ENCODE measurements around the gene DDR2. TPM values are rescaled to one million over a fixed set of nuclear protein-coding genes. Genes with fewer than 3 reads are reported as not detected.

Gene DDR2
- total RNA-seq, 4 donors from 2014 or later = 165 to 241 (median 199) TPM

DNA sequence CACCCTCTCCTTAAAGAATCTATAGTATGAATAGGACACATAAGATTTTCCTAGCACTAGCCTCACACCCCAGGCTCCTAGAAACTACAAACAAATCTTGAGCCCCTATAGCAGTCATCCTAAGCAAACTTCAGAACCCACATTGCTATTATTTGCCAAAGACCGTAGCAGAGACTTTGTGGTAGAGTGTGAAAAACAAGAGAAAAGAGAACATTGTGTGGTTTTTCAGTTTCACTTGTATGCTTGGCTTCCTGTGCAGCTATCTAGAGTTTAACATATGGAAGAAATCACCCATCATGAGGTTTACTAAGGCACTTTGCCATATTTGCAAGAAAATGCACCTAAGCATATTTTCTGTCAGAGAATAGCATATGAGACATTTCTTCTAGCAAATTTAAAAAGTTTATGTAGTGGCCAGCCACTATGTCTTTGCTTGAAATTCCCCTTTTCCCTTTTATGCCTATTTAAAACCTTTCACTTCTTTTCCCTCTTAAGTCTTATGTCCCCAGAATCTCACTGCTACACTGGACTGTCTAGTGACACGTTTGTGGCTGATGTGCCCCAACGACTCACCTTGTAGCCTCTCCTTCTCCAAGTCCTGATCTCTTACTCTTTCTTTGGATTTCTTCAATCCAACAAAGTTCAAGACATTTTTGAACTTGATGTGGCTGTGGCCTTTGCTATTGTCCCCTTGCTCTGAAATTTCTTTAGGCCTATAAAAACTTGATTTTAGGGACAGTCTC, 203.1 kb downstream of the DDR2 start:
- no peaks in the 10 kb centered on the region for H3K36me3 ChIP-seq
- no peaks in the 10 kb centered on the region for H3K4me1 ChIP-seq
- peaks cover 0 to 13% (median 0%) of the 10 kb centered on the region in 3 donors for H3K9me3 ChIP-seq
- TF ChIP-seq, protein P1, sequence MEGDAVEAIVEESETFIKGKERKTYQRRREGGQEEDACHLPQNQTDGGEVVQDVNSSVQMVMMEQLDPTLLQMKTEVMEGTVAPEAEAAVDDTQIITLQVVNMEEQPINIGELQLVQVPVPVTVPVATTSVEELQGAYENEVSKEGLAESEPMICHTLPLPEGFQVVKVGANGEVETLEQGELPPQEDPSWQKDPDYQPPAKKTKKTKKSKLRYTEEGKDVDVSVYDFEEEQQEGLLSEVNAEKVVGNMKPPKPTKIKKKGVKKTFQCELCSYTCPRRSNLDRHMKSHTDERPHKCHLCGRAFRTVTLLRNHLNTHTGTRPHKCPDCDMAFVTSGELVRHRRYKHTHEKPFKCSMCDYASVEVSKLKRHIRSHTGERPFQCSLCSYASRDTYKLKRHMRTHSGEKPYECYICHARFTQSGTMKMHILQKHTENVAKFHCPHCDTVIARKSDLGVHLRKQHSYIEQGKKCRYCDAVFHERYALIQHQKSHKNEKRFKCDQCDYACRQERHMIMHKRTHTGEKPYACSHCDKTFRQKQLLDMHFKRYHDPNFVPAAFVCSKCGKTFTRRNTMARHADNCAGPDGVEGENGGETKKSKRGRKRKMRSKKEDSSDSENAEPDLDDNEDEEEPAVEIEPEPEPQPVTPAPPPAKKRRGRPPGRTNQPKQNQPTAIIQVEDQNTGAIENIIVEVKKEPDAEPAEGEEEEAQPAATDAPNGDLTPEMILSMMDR (IDR thresholded peaks at IDR 0.05) = no peak
- TF ChIP-seq POLR2A (IDR thresholded peaks at IDR 0.05) (no peak), POLR2AphosphoS5 (IDR thresholded peaks at IDR 0.05) (no peak)
- no peak for ATAC-seq
- WGBS, 2 donors (ENCODE audit: low coverage in 1 of 2) = 52 to 70% methylated on average over 3 of the region's 3 CpGs
- H3K27me3 ChIP-seq = no peaks in the 10 kb centered on the region
- no peak overlapping the region for H3K27ac ChIP-seq
- H3K4me3 ChIP-seq = no peak overlapping the region

Small RNAs within 50 kb of the gene (small RNA-seq; reads per million reads assigned to genes)
- gene RN7SL861P = 0 reads per million in 4 donors

Other genes starting within 250 kb of the DDR2 start
- gene SH2D1B, start 220.3 kb upstream of the DDR2 start, total RNA-seq = under 1 TPM in 1 of 4 donors, not detected in 3; 0.10 TPM
- 10 to 100 TPM; 27.6 to 41.1 (median 32.3) TPM for gene UHMK1, start 134.6 kb upstream of the DDR2 start, total RNA-seq
- 100 to 1,000 TPM in 2 of 4 donors, 10 to 100 TPM in 2; 60.7 to 194 (median 102) TPM for gene UAP1, start 70.7 kb upstream of the DDR2 start, total RNA-seq
- gene HSD17B7, start 158.2 kb downstream of the DDR2 start, total RNA-seq = 10 to 100 TPM in 2 of 4 donors, 1 to 10 TPM in 2; 6.8 to 11.3 (median 9.7) TPM
- gene CCDC190, start 228.7 kb downstream of the DDR2 start, total RNA-seq = not detected